Suprapubic skin (tissue), 4 donors: ENCODE measurements around the gene GAS5. TPM values are rescaled to one million over a fixed set of nuclear protein-coding genes. Genes with fewer than 3 reads are reported as not detected.
A peak's percentile ranks its signal among the peaks of the same experiment; 100 is the strongest.

ENCODE experiments used
- DNase-seq, 2 donors: peaks; one replicate each; pipeline ENCODE4 v3.0.0-alpha.2; 2019; ENCODE audit warnings: low spot score in 2 of 2
- H3K27ac ChIP-seq: fragments of 200-600 bp; sonication (generic); one replicate; pipeline ENCODE4 v1.5.1; 2019
- H3K27me3 ChIP-seq: fragments of 200-600 bp; sonication (generic); one replicate; pipeline ENCODE4 v1.5.1; 2019
- H3K36me3 ChIP-seq: fragments of 200-600 bp; sonication (generic); one replicate; pipeline ENCODE4 v1.5.1; 2019
- H3K4me1 ChIP-seq: fragments of 200-600 bp; sonication (generic); one replicate; pipeline ENCODE4 v1.5.1; 2019
- H3K4me3 ChIP-seq: fragments of 200-600 bp; sonication (generic); one replicate; pipeline ENCODE4 v1.5.1; 2019; ENCODE audit warnings: mild to moderate bottlenecking
- H3K9me3 ChIP-seq: fragments of 200-600 bp; sonication (generic); one replicate; pipeline ENCODE4 v1.5.1; 2019
- EP300 ChIP-seq: sonication (generic); formaldehyde crosslinking; IDR thresholded peaks from one replicate; pipeline ENCODE4 v1.6.1; 2017; ENCODE audit warnings: antibody characterized with exemption
- POLR2A ChIP-seq, 2 donors: fragments of 450-650 bp; IDR thresholded peaks; one replicate each; pipeline ENCODE4 v1.6.1; 2017; ENCODE audit warnings: antibody characterized with exemption in 2 of 2, mild to moderate bottlenecking in 2 of 2, moderate library complexity in 2 of 2
- POLR2AphosphoS5 ChIP-seq, 3 donors: sonication (generic); formaldehyde crosslinking; IDR thresholded peaks; one replicate each; pipeline ENCODE4 v1.6.1; 2017; ENCODE audit warnings: antibody characterized with exemption in 3 of 3
- WGBS: methylation state at CpG from one replicate; pipeline ENCODE4 v1.1.5; 2018; 5-methylcytosine and 5-hydroxymethylcytosine counted together
- total RNA-seq, 4 donors: library from RNA; depleted of rRNA; stranded (reverse); fragments of >200 nt; gene quantifications; one replicate each; pipeline ENCODE4 v1.1.0, GENCODE V29; 2016
- TF ChIP-seq, protein P1 (sequence below), 2 donors: fragments of 200-600 bp in 1 of 2; fragments of 450-650 bp in 1 of 2; sonication (generic) in 1 of 2; IDR thresholded peaks; one replicate each; pipeline ENCODE4 v1.5.1; 2016 to 2019; ENCODE audit warnings: antibody characterized with exemption in 2 of 2, mild to moderate bottlenecking in 1 of 2, moderate library complexity in 1 of 2

The GAS5 gene
- total RNA-seq, 4 donors from 2014 or later, result 344 to 508 (median 411) TPM

DNA sequence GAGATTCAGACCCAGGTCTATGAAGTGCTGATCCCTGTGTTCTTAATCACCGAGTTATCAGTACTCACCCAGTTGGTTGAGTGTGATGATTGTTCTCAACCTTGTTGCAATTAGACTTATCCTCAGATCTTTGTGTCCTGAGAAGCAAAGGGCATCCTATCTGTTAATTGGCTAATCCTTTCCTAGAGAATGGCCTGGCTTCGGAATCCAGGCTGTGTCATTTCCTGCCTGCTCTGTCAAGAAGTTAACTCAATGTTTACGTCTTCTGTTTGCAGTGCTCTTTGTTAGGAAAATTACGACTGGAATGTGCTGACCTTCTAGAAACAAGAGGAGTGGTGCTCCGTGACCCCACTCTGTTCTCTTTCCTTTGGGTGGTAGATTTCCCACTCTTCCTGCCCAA lies 14.7 kb downstream of the GAS5 start:
- no peak for TF ChIP-seq POLR2A (IDR thresholded peaks at IDR 0.05)
- TF ChIP-seq, protein P1, sequence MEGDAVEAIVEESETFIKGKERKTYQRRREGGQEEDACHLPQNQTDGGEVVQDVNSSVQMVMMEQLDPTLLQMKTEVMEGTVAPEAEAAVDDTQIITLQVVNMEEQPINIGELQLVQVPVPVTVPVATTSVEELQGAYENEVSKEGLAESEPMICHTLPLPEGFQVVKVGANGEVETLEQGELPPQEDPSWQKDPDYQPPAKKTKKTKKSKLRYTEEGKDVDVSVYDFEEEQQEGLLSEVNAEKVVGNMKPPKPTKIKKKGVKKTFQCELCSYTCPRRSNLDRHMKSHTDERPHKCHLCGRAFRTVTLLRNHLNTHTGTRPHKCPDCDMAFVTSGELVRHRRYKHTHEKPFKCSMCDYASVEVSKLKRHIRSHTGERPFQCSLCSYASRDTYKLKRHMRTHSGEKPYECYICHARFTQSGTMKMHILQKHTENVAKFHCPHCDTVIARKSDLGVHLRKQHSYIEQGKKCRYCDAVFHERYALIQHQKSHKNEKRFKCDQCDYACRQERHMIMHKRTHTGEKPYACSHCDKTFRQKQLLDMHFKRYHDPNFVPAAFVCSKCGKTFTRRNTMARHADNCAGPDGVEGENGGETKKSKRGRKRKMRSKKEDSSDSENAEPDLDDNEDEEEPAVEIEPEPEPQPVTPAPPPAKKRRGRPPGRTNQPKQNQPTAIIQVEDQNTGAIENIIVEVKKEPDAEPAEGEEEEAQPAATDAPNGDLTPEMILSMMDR (IDR thresholded peaks at IDR 0.05), result no peak
- H3K4me3 ChIP-seq, result no peak overlapping the region
- no peak overlapping the region for H3K27ac ChIP-seq
- peaks cover 65% of the 10 kb centered on the region for H3K36me3 ChIP-seq
- DNase-seq, result no peak
- H3K27me3 ChIP-seq, result no peaks in the 10 kb centered on the region
- 62% methylated on average over 5 of the region's 5 CpGs for whole genome bisulfite sequencing
- H3K4me1 ChIP-seq, result no peaks in the 10 kb centered on the region
- no peaks in the 10 kb centered on the region for H3K9me3 ChIP-seq

DNA sequence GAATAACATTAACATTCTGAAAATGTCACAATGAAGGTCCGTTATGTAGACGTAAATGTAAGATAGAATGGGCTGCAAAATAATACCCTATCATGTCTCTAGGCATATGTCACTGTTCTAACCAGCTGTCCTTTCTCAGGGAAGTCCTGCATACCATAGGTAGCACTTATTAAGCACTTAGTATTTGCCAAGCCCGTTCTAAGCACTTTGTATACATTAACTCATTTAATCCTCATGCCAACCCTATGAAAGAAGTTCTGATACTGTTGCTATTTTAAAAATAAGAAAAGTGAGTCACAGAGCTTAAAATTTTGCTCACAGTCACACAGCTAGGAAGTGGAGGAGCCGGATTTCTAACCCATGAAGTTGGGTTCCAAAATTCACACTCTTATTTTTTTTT lies 15.7 kb downstream of the GAS5 start:
- DNase-seq, result no peak
- H3K27me3 ChIP-seq, result no peaks in the 10 kb centered on the region
- no peak overlapping the region for H3K27ac ChIP-seq
- no peaks in the 10 kb centered on the region for H3K9me3 ChIP-seq
- H3K36me3 ChIP-seq, result peaks cover 59% of the 10 kb centered on the region
- no peak overlapping the region for H3K4me3 ChIP-seq
- WGBS, result 91% methylated on average over 4 of the region's 4 CpGs
- TF ChIP-seq POLR2A (IDR thresholded peaks at IDR 0.05) (no peak), EP300 (no peak), POLR2AphosphoS5 (IDR thresholded peaks at IDR 0.05) (no peak)
- TF ChIP-seq, protein P1 (IDR thresholded peaks at IDR 0.05), result no peak
- H3K4me1 ChIP-seq, result no peaks in the 10 kb centered on the region

DNA sequence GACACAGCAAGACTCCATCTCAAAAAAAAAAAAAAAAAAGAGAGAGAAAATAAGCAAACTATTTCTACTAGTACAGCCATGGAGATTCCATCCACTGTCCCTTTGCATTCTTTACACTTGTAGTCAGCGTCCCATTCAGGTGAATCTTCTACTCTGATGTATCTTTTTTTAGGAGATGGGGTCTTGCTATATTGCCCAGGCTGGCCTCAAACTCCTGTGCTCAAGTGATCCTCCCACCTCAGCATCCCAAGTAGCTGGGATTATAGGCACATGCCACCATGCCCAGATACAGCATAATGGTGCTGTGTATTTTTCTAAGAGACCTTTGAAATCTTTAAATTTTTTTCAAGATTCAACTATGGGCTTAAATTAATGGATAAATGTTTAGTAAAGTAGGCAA lies 35.0 kb downstream of the GAS5 start:
- TF ChIP-seq POLR2AphosphoS5 (IDR thresholded peaks at IDR 0.05), result no peak
- TF ChIP-seq, protein P1 (IDR thresholded peaks at IDR 0.05), result no peak
- TF ChIP-seq EP300, result no peak
- no peak for TF ChIP-seq POLR2A (IDR thresholded peaks at IDR 0.05)
- 96% methylated on average over 1 of the region's 1 CpG for WGBS
- no peak for DNase-seq
- no peaks in the 10 kb centered on the region for H3K4me1 ChIP-seq
- no peak overlapping the region for H3K4me3 ChIP-seq
- peaks cover 55% of the 10 kb centered on the region for H3K36me3 ChIP-seq
- no peaks in the 10 kb centered on the region for H3K27me3 ChIP-seq
- no peaks in the 10 kb centered on the region for H3K9me3 ChIP-seq
- no peak overlapping the region for H3K27ac ChIP-seq

DNA sequence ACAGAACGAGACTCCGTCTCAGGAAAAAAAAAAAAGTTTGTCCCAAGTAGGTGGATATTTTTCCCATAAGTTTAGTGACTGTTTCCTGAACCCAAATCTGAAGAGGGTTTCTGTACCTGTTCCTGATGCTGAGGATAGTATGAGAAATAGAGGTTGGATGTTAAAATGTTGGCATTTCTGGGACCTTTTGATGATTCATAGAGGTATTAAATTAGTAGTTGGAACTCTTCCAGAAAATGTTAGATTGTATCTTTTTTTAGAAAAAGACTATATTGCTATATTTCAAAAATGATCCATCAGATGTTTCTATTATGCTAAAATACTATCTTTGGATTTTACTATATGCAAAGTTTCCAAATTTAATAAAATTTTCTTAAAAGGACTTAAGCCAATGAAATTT lies 40.2 kb downstream of the GAS5 start:
- TF ChIP-seq POLR2A (IDR thresholded peaks at IDR 0.05) (no peak), EP300 (no peak), POLR2AphosphoS5 (IDR thresholded peaks at IDR 0.05) (no peak)
- TF ChIP-seq, protein P1 (IDR thresholded peaks at IDR 0.05), result no peak
- no peaks in the 10 kb centered on the region for H3K9me3 ChIP-seq
- H3K4me1 ChIP-seq, result peaks cover 21% of the 10 kb centered on the region
- peaks cover 8% of the 10 kb centered on the region for H3K36me3 ChIP-seq
- DNase-seq, result no peak
- 85% methylated on average over 2 of the region's 2 CpGs for WGBS
- no peaks in the 10 kb centered on the region for H3K27me3 ChIP-seq
- H3K27ac ChIP-seq, result no peak overlapping the region
- H3K4me3 ChIP-seq, result no peak overlapping the region

DNA sequence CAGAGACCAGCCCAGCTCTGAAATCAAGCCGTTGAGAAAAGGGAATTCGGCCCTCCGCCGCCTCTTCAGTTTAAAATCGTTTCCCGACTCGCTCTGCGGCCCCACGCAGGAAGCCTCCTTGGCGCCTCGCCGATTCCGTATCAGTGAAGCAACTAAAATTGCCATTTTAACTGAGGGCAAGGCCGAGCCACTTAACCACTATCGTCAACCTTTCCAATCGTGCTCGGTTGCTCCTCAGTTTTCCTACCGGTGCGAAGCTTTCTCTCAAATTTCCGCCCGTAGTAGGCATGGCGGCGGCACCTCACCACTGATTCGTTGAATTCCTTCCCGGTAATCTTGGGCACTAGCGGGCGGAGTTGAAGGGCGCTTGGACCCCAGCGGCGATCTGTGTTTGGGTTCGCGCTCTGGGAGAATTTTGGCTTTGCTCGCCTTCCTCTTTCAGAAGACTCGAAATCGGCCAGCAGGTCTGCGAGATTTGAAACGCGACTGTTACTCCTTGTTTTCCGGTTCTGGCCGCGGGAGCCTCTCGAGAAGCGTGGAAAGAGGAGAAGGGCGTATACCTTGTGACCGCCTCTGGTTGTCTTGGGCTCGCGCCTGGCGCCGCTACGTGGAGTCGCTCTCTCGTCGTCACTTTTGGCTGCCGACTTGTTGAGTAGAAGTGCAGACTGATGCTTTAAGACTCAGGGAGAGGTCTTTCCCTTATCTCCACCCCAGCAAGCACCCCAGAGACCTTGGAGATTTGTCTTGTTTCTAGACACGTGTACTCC lies 43.3 kb downstream of the GAS5 start, which contains the start of the genes CENPL and DARS2:
CENPL (minus strand) TSS at position 569 of the 767 bp plus-strand sequence. CDS start 13,584 bp downstream, outside the sequence.
DARS2 (plus strand) TSS at position 359 of the 767 bp plus-strand sequence. CDS start 557 bp downstream, outside the sequence.
- peak within 1 kb of the TSS; percentile 96 for H3K27ac ChIP-seq
- no peaks in the 10 kb centered on the region for H3K9me3 ChIP-seq
- DNase-seq, result peak; percentile 97 to 98
- under 1% methylated on average over 44 of the region's 55 CpGs for WGBS
- TF ChIP-seq, protein P1 (IDR thresholded peaks at IDR 0.05), result no peak
- peak in 1 of 2 donors; percentile 31 for TF ChIP-seq POLR2A (IDR thresholded peaks at IDR 0.05)
- peak in 2 of 3 donors; percentile 7 to 89 for TF ChIP-seq POLR2AphosphoS5 (IDR thresholded peaks at IDR 0.05)
- no peaks in the 10 kb centered on the region for H3K36me3 ChIP-seq
- peak within 1 kb of the TSS; percentile 83 for H3K4me3 ChIP-seq
- no peaks in the 10 kb centered on the region for H3K27me3 ChIP-seq
- peaks cover 21% of the 10 kb centered on the region for H3K4me1 ChIP-seq
